ENCODE data around the gene TPP2. TPM values are rescaled to one million over a fixed set of nuclear protein-coding genes. Genes with fewer than 3 reads are reported as not detected.

TPP2 gene
- total RNA-seq, 1 donor from 2014 or later = 29.3 TPM

DNA sequence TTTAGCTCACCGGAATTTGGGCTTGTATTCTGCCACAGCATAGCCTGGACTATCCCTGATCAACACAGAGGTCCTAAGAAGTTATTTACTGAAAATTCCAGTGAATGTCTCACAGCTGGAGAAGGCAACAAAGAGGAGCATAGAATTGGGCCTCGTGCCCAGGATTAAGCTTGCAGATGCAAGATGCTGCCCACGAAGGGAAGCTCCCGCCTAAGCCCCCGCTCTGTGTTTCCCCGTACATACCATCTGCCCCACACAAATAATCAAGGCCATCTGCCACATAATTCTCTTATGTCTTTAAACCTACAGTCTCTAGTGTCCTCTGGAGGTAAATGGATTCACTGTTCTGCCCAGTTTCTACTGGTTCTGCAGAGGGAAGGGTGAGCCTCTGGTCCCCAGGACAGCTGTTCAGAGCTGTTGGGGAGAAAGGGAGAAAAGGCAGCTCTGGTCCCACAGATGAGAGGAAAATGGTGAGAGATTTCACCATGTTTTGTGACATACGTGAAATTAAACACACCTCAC lies 7.4 kb upstream of the TPP2 start:
- intact Hi-C loops (cut with DNase I) = no loop called here
- DNase-seq (no peak), ATAC-seq (ENCODE audit: poor library complexity) (no peak)

DNA sequence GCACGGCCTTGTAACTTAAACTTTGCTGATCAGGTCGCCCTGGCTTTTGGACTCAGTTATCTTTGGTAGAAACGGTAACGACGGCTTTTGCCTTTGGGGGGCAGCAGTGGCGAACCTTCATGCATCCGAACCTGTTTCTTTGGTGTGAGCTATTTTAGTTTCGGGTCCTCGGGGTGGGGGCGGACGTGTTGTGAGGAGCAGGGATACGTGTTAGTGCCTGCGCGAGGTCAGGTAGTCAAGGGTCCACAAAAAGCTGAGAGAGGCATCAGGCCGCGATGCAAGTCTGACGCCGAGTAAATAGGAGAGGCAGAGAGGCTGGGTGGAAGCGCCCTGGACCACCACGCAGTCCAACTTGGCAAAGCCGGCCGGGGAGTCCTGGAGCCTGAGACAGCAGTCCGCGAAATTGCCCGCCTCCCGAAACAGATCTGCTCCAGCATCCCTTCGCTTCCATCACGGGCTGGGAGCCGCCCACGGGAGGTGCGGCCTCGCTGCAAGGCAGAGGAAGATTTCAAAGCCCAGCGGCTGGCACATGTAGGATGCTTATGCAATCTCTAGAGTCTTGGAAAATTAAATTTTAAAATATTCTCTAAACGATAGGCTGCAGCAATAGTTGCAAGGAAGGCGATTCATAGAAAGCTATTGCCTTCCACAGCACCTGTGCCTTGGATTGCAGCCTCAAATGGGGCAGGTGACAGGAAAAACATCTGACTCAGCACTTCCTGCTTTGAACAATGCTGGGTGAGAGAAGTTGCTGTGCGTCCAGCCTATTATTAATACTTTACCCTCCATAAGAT lies 4.6 kb upstream of the TPP2 start:
- intact Hi-C loops (cut with DNase I) = no loop called here
- DNase-seq (peak; percentile 87), ATAC-seq (ENCODE audit: poor library complexity) (peak; percentile 45)

DNA sequence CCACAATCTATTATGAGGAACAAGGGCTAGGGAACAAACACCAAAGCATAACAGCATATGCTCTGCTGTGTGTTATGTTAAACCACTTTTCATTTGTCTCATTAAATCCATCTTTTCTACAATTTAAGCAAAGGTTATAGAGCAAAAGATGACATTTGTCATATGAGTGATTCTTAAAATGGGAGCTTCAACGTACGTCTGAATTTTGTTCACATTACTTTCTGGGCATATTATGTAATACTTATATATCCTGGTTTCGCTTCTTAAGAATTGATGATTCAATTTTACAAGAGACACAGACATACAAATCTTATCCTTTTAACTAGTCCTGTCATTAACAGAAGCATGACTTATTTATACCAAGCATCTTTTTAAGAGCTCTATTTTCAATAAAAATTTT lies 3.3 kb upstream of the TPP2 start:
- DNase-seq (no peak), ATAC-seq (ENCODE audit: poor library complexity) (no peak)
- intact Hi-C loops (cut with DNase I) = no loop called here

DNA sequence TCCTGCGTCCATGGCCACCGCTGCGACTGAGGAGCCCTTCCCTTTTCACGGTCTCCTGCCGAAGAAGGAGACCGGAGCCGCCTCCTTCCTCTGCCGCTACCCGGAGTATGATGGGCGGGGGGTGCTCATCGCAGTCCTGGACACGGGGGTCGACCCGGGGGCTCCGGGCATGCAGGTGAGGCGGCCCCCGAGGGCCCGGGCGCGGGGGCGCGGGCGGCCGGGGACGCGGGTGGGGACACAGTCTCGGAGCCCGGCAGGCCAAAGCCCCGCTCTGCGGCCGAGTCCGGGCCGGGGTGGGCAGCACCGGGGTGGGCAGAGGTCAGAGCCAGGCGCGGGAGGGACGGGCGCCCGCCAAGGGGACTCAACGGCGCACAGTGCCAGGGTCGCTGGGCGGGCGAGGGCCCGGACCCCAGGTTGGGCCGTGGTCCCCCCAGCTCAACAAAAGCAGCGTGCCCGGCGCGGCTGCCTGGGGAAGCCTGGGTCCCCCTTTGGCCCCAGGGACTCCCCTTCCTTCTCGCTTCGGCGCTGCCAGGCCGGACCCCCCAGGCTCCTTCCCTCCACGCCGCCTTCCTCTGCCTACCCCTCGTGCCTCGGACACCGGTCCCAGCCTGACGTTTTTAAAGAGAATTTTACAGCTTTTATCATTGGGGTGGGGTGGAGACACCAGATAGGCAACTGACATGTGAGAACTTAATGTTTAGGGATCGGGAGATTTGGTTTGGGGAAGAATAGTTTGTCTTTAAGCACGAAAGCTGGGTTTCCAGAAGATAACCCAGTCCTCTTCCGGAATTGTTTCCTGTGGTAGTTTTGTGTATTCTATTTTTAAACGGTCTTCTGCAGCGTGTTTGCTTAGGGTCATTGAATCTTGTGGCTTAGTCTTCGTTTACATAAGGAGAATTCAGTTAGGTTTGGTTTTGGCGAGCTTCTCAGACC lies 509 bp downstream of the TPP2 start:
- ATAC-seq (ENCODE audit: poor library complexity) (peak; percentile 23), DNase-seq (peak; percentile 42)
- intact Hi-C loops (cut with DNase I) = no loop called here

DNA sequence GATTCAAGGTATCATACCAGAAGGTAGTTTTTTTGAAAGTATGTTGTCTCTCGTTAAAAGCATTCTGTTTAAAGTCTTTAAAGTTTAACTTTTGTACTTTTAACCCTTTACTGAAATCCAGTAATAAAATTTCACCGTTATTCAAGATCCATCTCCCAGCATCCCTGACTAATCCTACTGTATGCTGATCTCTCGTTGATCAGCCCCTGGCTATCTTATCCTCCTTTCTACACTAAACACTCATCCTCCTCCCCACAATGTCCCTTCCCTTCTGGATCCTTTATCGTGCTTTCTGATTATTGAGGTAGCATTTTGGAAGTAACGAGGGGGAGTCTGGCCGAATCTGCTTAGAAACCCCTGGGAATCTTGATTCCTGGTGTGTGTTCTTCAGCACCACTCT lies 1.3 kb downstream of the TPP2 start:
- ATAC-seq (ENCODE audit: poor library complexity) = no peak
- DNase-seq = no peak
- intact Hi-C loops (cut with DNase I) = no loop called here

DNA sequence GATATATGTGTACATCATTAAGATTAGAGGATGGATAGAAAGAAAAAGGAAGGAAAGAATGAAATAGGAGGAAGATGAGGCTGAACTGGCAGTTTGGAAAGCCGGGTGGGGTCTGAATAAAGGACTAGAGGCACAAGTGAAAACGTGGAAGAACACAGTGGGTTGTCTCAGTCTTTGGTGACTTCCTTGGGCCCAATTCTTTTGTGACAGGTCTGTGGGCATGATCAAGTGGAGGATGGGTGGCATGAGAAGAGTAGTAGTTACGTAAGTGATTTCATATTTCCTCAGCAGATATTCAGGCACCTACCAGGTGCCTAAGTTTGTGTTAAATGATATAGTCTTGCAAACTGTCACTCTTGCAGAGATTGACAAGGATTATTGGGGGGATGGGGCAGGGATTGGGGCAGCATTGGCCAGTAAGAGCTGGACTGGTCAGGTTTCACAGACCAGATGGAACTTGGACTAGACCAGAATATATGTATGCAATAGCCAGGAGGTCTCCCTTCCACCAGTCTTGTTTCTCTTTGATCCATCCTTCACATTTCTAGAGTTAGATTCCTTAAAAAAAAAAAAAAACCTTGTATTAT lies 2.7 kb downstream of the TPP2 start:
- intact Hi-C loops (cut with DNase I) = no loop called here
- no peak for DNase-seq

DNA sequence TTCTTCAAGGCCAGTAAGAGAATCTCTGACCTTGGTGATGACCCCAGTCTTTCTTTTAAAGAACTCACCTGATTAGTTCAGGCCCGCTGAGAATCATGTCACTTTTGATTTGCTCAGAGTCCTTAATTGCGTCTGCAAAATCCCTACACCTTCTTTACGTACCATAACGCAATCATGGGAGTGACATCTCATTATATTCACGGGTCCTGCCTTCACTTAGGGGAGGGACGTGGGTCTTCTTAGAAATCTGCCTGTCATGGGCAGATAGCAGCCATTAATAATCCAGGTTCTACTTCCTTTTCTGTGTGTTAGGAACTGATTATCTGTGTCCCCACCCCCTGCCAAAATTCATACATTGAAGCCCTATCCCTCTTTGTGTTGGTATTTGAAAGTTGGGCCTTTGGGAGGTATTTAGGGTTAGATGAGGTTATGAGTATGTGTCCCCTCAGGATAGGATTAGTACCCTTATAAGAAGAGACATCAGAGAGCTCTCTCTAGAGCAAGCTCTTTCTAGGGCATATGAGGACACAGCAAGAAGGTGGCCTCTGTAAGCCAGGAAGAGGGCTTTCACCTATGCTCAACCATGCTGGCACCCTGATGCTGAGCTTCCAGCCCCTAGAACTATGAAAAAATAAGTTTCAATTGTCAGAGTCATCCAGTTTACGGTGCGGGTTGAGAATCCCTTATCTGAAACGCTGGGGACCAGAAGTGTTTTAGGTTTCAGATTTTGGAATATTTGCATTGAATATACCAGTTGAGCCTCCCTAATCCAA lies 9.9 kb downstream of the TPP2 start:
- ATAC-seq (ENCODE audit: poor library complexity) (no peak), DNase-seq (no peak)
- intact Hi-C loops (cut with DNase I) = no loop called here

More for the DNA sequence above, 2.7 kb downstream of the TPP2 start:
- ATAC-seq (ENCODE audit: poor library complexity) = no peak

DNA sequence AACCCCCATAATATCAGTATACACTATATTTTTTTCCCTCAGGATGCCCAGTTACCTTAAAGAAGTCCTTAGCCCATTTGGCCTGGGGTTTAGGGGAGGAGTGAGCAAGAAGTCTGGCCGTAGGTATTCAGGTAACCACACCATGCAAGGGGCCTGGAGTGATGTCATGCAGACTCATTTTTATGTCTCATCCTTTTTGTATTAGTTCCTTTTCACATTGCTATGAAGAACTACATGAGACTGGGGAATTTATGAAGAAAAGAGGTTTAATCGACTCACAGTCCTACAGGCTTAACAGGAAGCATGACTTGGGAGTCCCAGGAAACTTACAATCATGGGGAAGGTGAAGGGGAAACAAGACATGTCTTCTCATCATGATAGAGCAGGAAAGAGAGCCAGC lies 12.2 kb downstream of the TPP2 start:
- intact Hi-C loops (cut with DNase I) = no loop called here
- no peak for ATAC-seq (ENCODE audit: poor library complexity)
- DNase-seq = no peak

DNA sequence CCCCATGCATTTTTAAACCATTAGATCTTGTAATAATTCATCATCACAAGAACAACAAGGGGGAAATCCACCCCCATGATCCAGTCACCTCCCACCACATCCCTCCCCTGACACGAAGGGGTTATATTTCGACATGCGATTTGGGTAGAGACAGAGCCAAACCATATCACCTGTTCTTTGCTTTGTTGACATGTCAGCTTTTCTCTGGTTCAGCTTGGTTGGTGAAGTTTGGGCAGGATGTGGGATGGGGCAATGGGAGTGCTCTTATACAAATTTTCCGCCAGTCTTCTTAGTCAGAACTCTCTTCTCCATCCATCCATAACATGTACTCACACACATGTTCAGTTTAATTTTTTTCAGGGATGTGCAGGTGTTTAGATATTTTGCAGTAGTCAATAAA lies 12.9 kb downstream of the TPP2 start:
- intact Hi-C loops (cut with DNase I) = no loop called here
- ATAC-seq (ENCODE audit: poor library complexity) = no peak

DNA sequence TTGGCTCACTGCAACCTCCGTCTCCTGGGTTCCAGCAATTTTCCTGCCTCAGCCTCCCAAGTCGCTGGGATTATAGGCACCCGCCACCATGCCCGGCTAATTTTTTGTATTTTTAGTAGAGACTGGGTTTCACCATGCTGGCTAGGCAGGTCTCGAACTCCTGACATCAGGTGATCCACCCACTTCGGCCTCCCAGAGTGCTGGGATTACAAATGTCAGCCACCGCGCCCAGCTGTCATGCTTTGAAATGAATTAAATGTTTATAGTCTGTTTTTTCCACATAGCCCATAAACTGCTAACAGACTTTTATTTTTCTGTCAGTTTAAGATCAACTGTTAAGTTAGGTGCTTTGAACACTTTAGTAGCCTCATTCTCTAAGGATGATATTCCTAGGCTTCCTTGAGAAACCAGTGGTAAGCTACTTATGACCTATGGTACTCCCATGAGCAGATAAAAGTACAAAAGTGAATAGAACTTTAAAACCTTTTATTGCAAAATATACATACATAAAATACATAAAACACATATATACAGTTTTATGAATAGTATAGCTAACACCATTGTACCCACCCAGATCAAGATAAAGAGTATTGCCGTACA lies 13.6 kb downstream of the TPP2 start:
- DNase-seq = no peak
- intact Hi-C loops (cut with DNase I) = no loop called here
- ATAC-seq (ENCODE audit: poor library complexity) = no peak

More for the DNA sequence above, 12.9 kb downstream of the TPP2 start:
- no peak for DNase-seq

DNA sequence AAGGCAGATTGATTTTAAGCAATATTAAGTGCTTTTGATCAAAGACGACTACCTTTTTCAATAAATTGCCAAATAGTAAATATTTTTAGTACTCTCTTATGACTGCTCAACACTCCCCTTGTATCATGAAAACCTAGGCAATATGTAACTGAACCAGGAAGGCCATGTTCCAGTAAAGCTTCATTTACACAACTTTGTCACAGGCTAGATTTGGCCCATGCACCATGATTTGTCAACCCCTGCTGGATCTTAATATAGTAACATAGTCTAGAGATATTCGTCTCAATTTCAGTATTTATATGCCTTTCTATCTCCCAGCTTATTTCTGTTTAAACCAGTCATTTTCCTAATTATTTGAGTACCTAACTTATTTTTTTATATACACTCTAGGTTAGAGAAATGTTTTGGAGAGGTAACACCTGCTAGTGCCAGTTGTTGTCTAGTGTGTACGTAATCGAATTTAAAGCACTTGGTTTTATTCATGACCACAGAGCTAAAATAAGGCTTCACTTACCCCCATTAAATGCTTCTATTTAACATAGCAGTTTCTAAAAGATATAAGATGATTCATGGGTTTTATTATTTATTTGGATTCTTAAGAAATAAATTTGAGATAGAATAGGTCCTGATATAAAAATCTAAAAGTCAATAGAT lies 21.0 kb downstream of the TPP2 start:
- intact Hi-C loops (cut with DNase I) = no loop called here
- ATAC-seq (ENCODE audit: poor library complexity) = peak; percentile 65

DNA sequence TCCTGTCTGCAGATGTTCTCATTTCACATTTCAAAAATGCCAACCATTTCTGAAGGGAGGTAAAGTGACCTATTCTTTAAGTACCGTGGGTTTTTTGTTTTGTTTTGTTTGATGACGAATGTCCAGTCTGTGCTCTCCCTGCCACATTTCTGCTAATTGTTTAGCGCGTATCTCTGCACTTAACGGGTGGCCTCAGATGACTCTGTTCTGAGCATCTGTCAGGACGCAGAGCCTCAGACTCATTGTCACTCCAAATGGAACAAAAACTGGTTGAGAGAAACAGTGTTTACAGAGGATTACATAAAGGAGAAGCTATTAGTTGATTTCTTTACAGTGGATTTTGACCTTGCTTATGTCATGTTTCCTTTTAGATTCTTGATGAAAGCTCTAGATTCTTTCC lies 23.7 kb downstream of the TPP2 start:
- peak; percentile 49 for ATAC-seq (ENCODE audit: poor library complexity)
- DNase-seq = no peak
- intact Hi-C loops (cut with DNase I) = no loop called here

More for the DNA sequence above, 21.0 kb downstream of the TPP2 start:
- no peak for DNase-seq

DNA sequence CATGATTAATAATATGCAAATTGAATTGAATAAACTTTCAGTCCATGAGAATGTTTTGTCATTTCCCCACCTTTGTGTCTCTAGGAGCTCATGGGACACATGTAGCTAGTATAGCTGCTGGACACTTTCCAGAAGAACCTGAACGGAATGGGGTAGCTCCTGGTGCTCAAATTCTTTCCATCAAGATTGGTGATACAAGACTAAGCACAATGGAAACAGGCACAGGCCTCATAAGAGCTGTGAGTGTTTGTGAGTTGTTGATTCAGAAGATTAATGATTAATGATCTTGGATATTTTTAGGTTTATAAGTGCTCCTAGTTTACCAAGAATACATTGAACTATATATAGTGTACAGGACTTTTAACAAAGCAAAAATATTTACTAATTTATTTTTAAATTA lies 30.1 kb downstream of the TPP2 start:
- intact Hi-C loops (cut with DNase I) = no loop called here
- ATAC-seq (ENCODE audit: poor library complexity) (no peak), DNase-seq (no peak)

DNA sequence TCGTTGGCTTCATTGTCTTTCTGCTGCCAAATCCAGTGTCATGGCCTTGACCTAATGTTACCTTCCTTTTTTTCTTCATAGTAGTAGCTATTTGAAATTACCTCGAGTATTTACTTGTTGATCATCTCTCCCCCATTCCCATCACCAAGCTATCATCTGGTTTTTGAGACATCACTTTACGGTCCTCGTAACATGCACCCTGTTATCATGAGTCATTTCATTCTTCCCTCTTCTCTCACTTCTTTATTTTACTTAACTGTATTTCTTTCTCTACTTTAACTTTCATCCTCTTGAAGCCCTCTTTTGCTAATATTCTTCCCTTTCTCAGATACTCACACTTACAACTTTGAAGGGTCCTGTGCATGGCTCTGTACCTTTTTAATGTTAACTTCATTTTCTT lies 31.8 kb downstream of the TPP2 start:
- no peak for DNase-seq
- intact Hi-C loops (cut with DNase I) = no loop called here
- no peak for ATAC-seq (ENCODE audit: poor library complexity)

DNA sequence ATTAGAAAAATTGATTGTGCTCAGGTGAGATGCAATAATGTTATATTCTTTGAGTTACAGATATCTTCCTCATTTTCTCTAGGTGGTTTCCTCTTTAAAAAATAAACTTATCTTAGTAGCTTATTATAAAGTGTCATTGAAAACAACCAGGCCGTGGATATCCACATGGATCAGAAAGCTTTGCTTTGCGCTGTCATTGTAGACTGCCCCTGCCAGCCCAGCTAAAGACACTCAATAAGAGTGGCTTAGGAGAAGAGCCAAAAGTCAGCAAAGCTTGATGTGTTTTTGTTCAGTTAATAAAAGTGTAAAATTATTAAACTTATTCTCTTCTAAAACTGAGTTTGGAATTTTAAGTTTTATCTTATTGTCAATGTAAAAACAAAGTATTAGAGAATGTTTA lies 34.4 kb downstream of the TPP2 start:
- DNase-seq (no peak), ATAC-seq (ENCODE audit: poor library complexity) (no peak)
- intact Hi-C loops (cut with DNase I) = no loop called here

DNA sequence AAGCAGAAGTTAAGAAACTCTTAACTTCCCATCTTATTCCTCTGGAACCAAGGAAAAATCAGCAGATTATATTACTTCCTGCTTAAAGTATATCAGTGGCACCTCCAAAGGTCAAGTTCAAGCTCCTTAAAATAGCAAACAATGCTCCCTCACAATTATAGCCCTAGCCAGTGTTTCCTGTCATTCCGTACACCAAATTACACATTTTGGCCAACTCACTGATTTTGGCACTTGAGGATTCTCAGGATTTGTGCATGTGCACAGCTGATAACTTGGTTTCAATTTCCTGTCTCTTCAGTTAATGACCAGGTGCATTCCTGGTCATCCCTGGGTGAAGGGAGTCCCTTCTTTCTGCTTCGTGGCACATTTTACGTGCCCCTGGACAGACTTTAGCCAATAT lies 42.0 kb downstream of the TPP2 start:
- no peak for DNase-seq
- intact Hi-C loops (cut with DNase I) = no loop called here
- ATAC-seq (ENCODE audit: poor library complexity) = no peak

DNA sequence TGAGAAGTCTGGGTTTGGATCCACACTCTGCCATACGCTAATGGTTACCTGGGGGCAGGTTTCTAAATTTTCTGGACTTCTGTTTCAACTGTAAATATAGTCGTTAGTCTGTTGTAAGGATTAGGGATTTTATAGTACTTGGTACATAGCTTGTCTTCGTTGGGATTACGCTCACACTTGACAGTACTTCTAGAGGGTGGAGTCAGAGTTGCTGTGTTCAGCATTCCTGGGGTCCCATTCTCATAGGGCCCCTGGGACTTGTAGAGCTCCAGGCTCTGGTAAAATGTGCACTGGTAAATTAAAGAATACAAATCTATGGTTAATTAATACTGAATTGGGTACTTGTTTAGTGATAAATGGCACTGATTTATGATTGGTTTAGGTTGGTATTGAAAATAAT lies 45.2 kb downstream of the TPP2 start:
- DNase-seq (no peak), ATAC-seq (ENCODE audit: poor library complexity) (no peak)
- intact Hi-C loops (cut with DNase I) = no loop called here

DNA sequence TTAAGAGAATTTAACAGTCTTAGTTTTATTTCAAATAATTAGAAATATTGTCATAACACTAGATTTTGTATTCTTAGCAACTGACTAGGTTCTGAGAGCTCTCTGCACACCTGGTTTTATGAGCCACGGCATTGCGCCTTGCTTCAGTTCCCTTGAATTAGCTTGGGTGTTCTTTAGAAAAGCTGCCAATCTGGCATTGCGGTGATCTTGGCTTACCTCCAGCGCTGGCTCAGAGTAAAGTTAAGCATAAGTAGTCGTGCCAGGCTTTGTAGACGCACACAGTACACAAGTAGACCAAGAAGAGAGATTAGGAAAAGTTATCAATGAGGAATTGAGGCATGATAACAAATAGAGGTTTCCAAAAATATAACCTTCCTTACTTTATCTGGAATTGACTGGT lies 45.7 kb downstream of the TPP2 start:
- intact Hi-C loops (cut with DNase I) = no loop called here
- peak; percentile 66 for DNase-seq
- ATAC-seq (ENCODE audit: poor library complexity) = peak; percentile 92

Measured in Right ventricle myocardium superior (tissue), 1 donor.